HL-60 (cell line): Measurements from ENCODE around the gene ZNF512B.

Source experiments
- CTCF ChIP-seq: IDR thresholded peaks from one replicate; pipeline ENCODE4 v1.5.1; 2011; ENCODE audit warnings: low read length, control low read depth, inconsistent platforms; ENCODE audit not compliant: insufficient read depth
- GABPA ChIP-seq: IDR thresholded peaks from 2 replicates; pipeline ENCODE4 v1.6.1; 2012; ENCODE audit warnings: low read depth
- REST ChIP-seq: IDR thresholded peaks from 2 replicates; pipeline ENCODE4 v1.6.1; 2012; ENCODE audit warnings: low read depth; ENCODE audit not compliant: insufficient replicate concordance

- TF ChIP-seq CTCF (no peak), GABPA (no peak), REST (no peak)
Measured at GRCh38 chr20:63937596-63937995, 32.1 kb downstream of the ZNF512B start.
